ENCODE data around the gene COG7.

DNA sequence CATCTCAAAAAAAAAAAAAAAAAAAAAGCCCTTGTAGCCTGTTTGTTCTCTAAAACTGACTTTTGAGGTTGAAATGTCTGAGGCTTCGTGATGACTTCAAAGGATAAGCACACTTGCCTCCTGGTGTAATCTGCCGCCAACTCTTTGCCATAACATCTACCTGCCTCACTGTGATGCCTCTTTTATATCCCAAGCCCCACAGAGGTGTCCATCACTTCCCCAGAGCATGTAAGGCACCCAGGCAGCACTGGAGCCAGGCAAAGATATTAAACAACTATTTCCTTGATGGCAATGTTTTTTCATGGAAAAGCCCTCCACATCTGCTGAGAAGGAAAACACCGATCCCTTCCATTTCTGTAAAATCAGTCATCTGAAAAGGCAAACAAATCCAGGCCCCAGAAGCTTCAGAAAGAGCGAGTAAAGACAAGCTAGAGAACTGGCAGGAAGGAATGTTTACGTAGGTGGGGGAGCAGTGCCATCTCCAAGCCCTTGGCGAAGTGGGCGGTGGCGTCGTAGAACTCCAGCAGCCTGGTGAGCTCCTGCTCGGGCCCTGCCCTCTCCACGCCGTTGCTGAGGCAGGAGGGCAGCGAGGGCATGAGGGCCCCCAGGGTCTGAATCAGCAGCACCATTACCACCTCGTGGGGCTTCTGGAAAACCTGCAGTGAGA is 28.6 kb downstream of the COG7 start:
- TF ChIP-seq, protein P1, sequence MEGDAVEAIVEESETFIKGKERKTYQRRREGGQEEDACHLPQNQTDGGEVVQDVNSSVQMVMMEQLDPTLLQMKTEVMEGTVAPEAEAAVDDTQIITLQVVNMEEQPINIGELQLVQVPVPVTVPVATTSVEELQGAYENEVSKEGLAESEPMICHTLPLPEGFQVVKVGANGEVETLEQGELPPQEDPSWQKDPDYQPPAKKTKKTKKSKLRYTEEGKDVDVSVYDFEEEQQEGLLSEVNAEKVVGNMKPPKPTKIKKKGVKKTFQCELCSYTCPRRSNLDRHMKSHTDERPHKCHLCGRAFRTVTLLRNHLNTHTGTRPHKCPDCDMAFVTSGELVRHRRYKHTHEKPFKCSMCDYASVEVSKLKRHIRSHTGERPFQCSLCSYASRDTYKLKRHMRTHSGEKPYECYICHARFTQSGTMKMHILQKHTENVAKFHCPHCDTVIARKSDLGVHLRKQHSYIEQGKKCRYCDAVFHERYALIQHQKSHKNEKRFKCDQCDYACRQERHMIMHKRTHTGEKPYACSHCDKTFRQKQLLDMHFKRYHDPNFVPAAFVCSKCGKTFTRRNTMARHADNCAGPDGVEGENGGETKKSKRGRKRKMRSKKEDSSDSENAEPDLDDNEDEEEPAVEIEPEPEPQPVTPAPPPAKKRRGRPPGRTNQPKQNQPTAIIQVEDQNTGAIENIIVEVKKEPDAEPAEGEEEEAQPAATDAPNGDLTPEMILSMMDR (conservative IDR thresholded peaks at IDR 0.05) = no peak
- no peak for TF ChIP-seq EZH2 (IDR thresholded peaks at IDR 0.05; ENCODE audit: low read depth)
